Activated T-cell treated with anti-CD3 and anti-CD28 coated beads, Interleukin-2, amount 50 U/mL, for 4 hours (primary cell): Measurements from ENCODE around the gene PPP1R37. TPM values are rescaled to one million over a fixed set of nuclear protein-coding genes. Genes with fewer than 3 reads are reported as not detected.

Experiments
- ATAC-seq, 2 donors: fragments of 200-7000 bp; cut with Tn5 transposase; one replicate each; pipeline ENCODE4 v1.10.0; 2021
- DNase-seq: peaks from one replicate; pipeline ENCODE4 v3.0.0-alpha.2; 2020
- H3K27me3 Mint-ChIP-seq: one replicate; pipeline ENCODE4 v1.8.0; 2021; ENCODE audit warnings: low read depth, mixed read lengths
- H3K36me3 Mint-ChIP-seq: one replicate; pipeline ENCODE4 v1.8.0; 2022; ENCODE audit warnings: mixed read lengths; ENCODE audit not compliant: insufficient read depth
- H3K4me1 Mint-ChIP-seq: one replicate; pipeline ENCODE4 v1.8.0; 2021; ENCODE audit warnings: low read depth, mixed read lengths
- H3K4me3 Mint-ChIP-seq: one replicate; pipeline ENCODE4 v1.8.0; 2021; ENCODE audit warnings: mild to moderate bottlenecking, moderate library complexity, mixed read lengths
- H3K9me3 Mint-ChIP-seq: one replicate; pipeline ENCODE4 v1.8.0; 2021; ENCODE audit warnings: mixed read lengths
- total RNA-seq, 3 donors: library from RNA; stranded (reverse); gene quantifications; one replicate each; pipeline ENCODE4 v1.2.1, GENCODE V29; 2021

The PPP1R37 gene
- total RNA-seq, 3 donors from 2014 or later, result 23.2 to 24.9 (median 24.7) TPM

- no peak for DNase-seq
- Mint-ChIP-seq H3K36me3 (peaks cover 8% of the 10 kb centered on the region), H3K4me3 (peak overlapping the region; percentile 81), H3K27me3 (no peaks in the 10 kb centered on the region), H3K9me3 (no peaks in the 10 kb centered on the region), H3K4me1 (peaks cover 48% of the 10 kb centered on the region)
- no peak for ATAC-seq
These were observed 15.9 kb upstream of the PPP1R37 start for GRCh38 chr19:45076851-45077730.

GRCh38 chr19:45078390-45079062 lies 14.5 kb upstream of the PPP1R37 start:
- Mint-ChIP-seq H3K4me1 (peaks cover 51% of the 10 kb centered on the region), H3K9me3 (no peaks in the 10 kb centered on the region), H3K36me3 (peaks cover 12% of the 10 kb centered on the region), H3K4me3 (peak overlapping the region; percentile 99), H3K27me3 (no peaks in the 10 kb centered on the region)
- no peak for DNase-seq
- ATAC-seq, result peak in 1 of 2 donors; percentile 11

DNA sequence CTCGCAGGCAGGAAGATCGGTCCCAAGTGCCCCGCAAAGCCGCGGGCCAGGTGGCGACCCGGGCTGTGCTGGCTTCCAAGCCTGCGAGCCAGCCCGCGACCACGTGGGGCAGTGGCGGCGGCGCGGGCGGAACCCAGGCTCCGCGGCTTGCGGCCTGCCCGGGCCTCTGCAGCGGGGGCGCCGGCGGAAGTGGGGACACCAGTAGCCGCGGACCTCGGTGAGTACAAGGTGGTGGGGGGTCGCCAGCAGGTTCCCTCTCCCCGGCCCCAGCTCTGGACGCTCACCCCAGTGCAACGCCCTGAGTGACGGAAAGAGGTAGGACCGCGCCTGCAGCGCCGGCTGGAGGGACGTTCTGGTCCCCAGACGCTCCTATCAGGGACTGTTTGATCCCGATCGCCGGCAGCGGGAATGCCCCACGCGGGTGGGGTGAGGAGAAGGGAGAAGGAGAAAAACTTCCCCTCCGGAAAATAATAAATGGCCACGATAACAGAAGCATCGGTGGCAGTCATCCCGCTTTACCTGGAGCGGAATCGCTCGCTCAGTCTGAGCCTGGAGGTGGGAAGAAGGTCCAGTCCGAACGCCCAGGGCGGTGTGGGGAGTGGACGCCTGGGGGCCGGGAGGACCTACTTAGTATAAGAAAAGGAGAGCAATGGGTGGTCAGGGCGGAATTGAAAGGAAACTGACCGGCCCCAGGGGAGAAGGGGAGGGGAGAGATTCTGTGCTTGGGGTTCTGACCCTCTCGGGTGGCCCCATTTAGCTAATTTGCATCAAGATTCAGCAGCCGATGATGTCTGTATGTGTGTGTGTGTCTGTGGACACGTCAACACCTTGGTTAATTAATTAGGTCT lies 13.7 kb upstream of the PPP1R37 start, which contains the start of gene GEMIN7:
GEMIN7 (plus strand) TSS at position 198 of the 848 bp plus-strand sequence. CDS start 10,855 bp downstream, outside the sequence.
- H3K9me3 Mint-ChIP-seq, result no peaks in the 10 kb centered on the region
- ATAC-seq (peak; percentile 81 to 82), DNase-seq (peak; percentile 73)
- H3K36me3 Mint-ChIP-seq, result peaks cover 12% of the 10 kb centered on the region
- H3K27me3 Mint-ChIP-seq, result no peaks in the 10 kb centered on the region
- H3K4me1 Mint-ChIP-seq, result peaks cover 51% of the 10 kb centered on the region
- H3K4me3 Mint-ChIP-seq, result peak within 1 kb of the TSS; percentile 99

DNA sequence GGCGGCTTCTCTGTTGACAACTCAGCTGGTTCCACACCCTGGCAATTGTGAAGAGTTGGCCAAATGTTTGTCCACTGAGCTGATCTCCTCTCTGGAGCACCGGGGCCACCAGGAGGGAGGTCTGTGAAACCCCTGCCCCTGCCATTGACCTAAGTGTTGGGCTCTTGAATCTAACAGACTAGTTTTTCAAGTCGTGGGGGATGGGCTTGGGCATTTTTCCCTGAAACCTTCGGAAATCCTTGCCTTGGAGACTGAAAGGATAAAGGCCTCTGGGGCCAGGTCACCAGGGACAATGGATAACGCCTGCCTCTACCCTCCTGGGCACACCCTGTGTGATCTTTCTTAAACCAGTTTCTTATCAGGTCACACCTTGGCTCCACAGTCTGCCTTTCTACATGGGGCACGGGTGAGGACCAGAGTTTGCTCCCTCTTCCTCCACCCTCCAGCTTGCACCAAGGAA lies 13.0 kb upstream of the PPP1R37 start:
- Mint-ChIP-seq H3K9me3 (no peaks in the 10 kb centered on the region), H3K4me1 (peaks cover 46% of the 10 kb centered on the region), H3K36me3 (peaks cover 12% of the 10 kb centered on the region), H3K4me3 (peak overlapping the region; percentile 99), H3K27me3 (no peaks in the 10 kb centered on the region)
- DNase-seq (no peak), ATAC-seq (no peak)

DNA sequence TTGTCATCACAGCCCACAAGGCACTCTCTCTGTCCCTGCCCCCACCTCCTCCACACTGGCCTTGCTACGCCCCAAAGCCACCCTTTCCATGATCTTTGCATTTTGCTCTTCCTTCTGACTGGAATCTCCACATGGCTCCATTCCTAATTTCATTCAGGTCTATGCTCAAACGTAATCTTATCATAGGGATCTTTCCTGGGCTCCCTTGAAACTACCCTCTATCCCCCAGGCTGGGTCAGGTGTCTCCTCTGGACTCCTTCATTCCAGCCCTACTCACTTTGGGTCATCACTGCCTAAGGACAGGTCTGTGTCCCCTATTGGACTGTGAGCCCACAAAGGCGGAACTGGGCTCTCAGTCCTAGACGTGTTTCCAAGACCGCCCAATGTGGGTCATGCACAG lies 10.8 kb upstream of the PPP1R37 start:
- peak overlapping the region; percentile 34 for H3K4me3 Mint-ChIP-seq
- no peaks in the 10 kb centered on the region for H3K27me3 Mint-ChIP-seq
- DNase-seq (no peak), ATAC-seq (no peak)
- H3K9me3 Mint-ChIP-seq, result no peaks in the 10 kb centered on the region
- peaks cover 16% of the 10 kb centered on the region for H3K36me3 Mint-ChIP-seq
- peaks cover 44% of the 10 kb centered on the region for H3K4me1 Mint-ChIP-seq

DNA sequence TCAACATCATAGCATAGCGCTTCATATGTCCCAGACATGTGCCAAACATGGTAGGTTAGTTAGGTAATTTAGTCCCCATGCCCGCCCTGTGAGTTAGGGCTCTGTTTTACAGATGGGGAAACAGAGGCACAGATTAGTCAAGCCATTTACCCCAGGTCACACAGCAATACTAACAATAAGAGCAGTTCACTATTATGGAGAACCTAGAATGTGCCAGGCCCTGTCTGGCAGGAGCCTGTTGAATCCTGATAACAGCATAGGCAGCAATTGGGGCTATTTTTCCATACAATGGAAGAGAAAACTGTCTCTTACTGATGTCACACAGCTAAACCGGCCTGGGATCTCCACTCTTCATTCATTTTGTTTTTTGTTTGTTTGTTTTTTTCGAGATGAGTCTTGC lies 6.5 kb upstream of the PPP1R37 start:
- ATAC-seq (no peak), DNase-seq (no peak)
- H3K4me3 Mint-ChIP-seq, result no peak overlapping the region
- peaks cover 3% of the 10 kb centered on the region for H3K9me3 Mint-ChIP-seq
- peaks cover 42% of the 10 kb centered on the region for H3K4me1 Mint-ChIP-seq
- H3K27me3 Mint-ChIP-seq, result no peaks in the 10 kb centered on the region
- H3K36me3 Mint-ChIP-seq, result peaks cover 25% of the 10 kb centered on the region

DNA sequence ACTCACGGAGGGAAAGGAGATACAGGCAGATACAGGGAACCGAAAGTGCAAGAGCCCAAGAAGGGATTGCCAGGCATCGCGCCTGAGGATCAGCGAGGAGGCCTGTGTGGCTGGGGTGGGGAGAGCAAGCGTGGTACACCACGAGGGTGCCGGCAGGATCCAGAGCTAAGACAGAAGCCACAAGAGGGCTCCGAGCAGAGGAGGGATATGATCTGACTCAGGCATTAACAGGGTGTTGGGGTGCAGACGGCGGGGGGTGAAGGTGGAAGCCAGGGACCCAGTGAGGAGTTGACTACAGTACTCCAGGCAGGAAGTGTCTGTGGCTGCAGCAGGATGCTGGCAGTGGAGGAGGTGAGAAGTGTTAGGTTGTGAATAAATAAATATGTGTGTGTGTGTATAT lies 5.4 kb upstream of the PPP1R37 start:
- H3K27me3 Mint-ChIP-seq, result no peaks in the 10 kb centered on the region
- peak; percentile 28 for DNase-seq
- H3K36me3 Mint-ChIP-seq, result peaks cover 22% of the 10 kb centered on the region
- peaks cover 3% of the 10 kb centered on the region for H3K9me3 Mint-ChIP-seq
- H3K4me1 Mint-ChIP-seq, result peaks cover 42% of the 10 kb centered on the region
- H3K4me3 Mint-ChIP-seq, result peak overlapping the region; percentile 53
- ATAC-seq, result peak; percentile 8 to 22

- H3K27me3 Mint-ChIP-seq, result no peaks in the 10 kb centered on the region
- peaks cover 61% of the 10 kb centered on the region for H3K4me1 Mint-ChIP-seq
- peaks cover 27% of the 10 kb centered on the region for H3K36me3 Mint-ChIP-seq
- H3K4me3 Mint-ChIP-seq, result no peak overlapping the region
- H3K9me3 Mint-ChIP-seq, result peaks cover 3% of the 10 kb centered on the region
- ATAC-seq, result no peak
- no peak for DNase-seq
These were observed 2.9 kb upstream of the PPP1R37 start for GRCh38 chr19:45090034-45090433.

DNA sequence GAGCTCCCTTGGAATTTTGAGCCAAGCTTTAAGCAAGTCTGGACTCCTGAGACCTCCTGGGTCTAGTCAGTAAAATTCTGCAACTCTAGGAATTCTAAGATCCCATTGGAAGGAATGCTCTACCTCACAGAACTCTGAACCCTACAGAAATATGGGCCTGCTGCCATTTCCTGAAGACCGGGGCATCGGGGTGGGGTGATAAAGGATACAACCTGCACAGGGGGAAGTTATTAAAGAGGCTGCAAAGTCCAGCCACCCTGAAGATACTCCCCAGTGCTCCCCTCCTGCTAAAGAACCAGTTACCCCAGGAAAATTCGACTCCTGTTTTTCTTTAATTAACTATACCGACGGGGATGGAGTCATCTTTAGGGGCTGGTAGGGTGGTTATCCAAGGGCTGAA lies 2.4 kb upstream of the PPP1R37 start:
- DNase-seq, result no peak
- Mint-ChIP-seq H3K27me3 (no peaks in the 10 kb centered on the region), H3K4me1 (peaks cover 58% of the 10 kb centered on the region), H3K36me3 (peaks cover 23% of the 10 kb centered on the region), H3K9me3 (peaks cover 3% of the 10 kb centered on the region), H3K4me3 (no peak overlapping the region)
- ATAC-seq, result no peak

DNA sequence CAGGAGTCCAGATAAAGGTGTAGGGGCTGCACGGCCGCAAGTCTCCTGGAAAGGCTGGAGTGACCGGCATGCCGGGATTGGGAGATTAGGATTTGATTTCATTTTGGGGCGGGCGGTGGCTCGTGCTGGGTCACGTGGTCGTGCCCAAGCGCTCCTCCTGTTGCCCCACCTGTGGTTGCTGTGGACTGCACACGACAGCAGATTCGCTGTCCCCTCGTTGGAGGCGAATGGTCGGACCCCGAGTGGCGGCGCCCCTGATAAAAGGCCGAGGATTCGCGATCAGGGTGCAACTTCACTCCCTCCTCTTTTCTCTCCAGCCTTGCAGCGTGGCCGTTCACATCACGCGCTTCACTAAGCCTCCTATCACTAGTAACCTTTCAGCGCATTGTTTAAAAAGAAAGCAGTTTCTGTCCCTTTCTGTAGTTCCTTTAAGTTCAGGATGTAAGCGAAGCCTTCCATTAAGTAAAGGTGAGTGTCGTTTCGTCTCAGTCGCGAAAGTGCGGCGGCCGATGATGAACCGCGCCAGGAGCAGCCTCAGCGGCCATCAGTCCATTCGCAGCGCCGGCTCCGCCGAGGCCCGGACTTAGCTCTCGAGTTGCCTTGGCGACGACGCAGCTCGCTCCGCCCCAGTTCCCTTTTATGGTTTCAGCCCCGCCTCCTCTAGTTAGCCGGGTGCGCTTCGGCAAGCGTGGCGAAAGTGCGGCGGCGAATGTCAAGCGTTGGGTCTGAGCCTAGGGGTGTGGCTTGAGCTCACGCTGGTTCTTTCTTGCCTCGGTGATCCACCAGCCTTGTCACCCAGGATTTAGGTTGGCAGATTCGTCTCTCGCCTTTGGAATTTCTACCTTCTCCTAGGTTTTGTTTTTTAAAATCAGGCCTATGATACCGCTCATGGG lies 1.7 kb upstream of the PPP1R37 start:
- Mint-ChIP-seq H3K9me3 (peaks cover 3% of the 10 kb centered on the region), H3K27me3 (no peaks in the 10 kb centered on the region), H3K4me3 (peak overlapping the region; percentile 94), H3K4me1 (peaks cover 63% of the 10 kb centered on the region), H3K36me3 (peaks cover 27% of the 10 kb centered on the region)
- peak; percentile 81 for ATAC-seq
- DNase-seq, result peak; percentile 95

DNA sequence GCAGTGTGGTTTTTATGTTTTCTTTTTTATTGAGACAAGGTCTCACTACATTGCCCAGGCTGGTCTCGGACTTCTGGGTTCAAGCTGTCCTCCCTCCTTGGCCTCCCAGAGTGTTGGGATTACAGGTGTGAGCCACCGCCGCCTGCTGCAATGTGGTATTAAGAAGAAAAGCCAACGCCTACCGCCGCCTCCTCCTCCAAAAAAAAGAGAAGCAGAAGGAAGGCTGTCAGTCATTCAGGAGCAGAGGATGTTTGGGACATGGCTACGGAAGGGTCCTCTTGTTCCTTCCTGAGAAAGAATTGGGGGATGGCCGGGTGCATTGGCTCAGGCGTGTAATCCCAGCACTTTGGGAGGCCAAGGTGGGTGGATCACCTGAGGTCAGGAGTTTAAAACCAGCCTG lies 1.2 kb downstream of the PPP1R37 start:
- ATAC-seq (no peak), DNase-seq (no peak)
- Mint-ChIP-seq H3K4me1 (peaks cover 70% of the 10 kb centered on the region), H3K27me3 (no peaks in the 10 kb centered on the region), H3K36me3 (peaks cover 26% of the 10 kb centered on the region), H3K9me3 (peaks cover 3% of the 10 kb centered on the region), H3K4me3 (peak overlapping the region; percentile 94)

DNA sequence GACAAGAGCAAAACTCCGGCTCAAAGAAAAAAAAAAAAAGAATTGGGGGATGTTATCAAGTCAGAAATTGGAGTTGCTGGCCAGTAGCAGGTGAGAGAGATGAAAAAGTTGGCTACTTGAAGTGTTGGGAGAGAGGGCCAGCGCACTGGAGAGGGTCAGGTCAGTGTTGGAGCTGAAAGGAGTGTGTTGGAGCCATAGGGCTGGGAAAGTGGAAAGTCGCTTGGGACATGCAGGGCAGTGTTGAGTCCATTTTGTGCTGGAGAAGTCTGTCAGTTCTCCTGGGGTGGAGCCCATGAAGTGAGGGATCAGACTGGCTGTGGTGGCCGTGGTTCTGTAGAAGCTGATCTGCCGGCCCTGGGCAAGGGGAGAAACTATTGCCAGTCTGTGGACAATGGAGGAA lies 1.7 kb downstream of the PPP1R37 start:
- peaks cover 3% of the 10 kb centered on the region for H3K9me3 Mint-ChIP-seq
- H3K27me3 Mint-ChIP-seq, result no peaks in the 10 kb centered on the region
- peaks cover 75% of the 10 kb centered on the region for H3K4me1 Mint-ChIP-seq
- DNase-seq, result no peak
- H3K4me3 Mint-ChIP-seq, result peak overlapping the region; percentile 94
- no peak for ATAC-seq
- peaks cover 26% of the 10 kb centered on the region for H3K36me3 Mint-ChIP-seq
